Brain pericyte (primary cell): ENCODE measurements around the gene CCDC74A.
"Not testable (repeated sequence)": the region's sequence is repeated elsewhere in the genome, so short reads cannot be mapped to it uniquely, and the experiment has no call there.

ENCODE experiments used
- DNase-seq: peaks from one replicate; pipeline ENCODE4 v3.0.0-alpha.2; 2012; ENCODE audit warnings: low read depth, low spot score

The CCDC74A gene

GRCh38 chr2:131527131-131528001 lies at the start of gene CCDC74A:
Gene CCDC74A, plus strand, starts transcription at chr2:131527888. Its CDS starts 83 bp downstream, at chr2:131527971.
- DNase-seq, result not testable (repeated sequence)

GRCh38 chr2:131478074-131478849 lies 49.4 kb upstream of the CCDC74A start:
- not testable (repeated sequence) for DNase-seq

GRCh38 chr2:131478850-131479461 lies 48.7 kb upstream of the CCDC74A start:
- DNase-seq, result not testable (repeated sequence)

- DNase-seq, result not testable (repeated sequence)
Measured at GRCh38 chr2:131480351-131480750, 47.3 kb upstream of the CCDC74A start.

GRCh38 chr2:131482506-131483155 lies 45.1 kb upstream of the CCDC74A start:
- not testable (repeated sequence) for DNase-seq

- DNase-seq, result not testable (repeated sequence)
Measured at GRCh38 chr2:131483981-131484820, 43.5 kb upstream of the CCDC74A start.

- DNase-seq, result not testable (repeated sequence)
Measured at GRCh38 chr2:131484906-131485460, 42.7 kb upstream of the CCDC74A start.

- DNase-seq, result not testable (repeated sequence)
Measured at GRCh38 chr2:131486201-131486902, 41.3 kb upstream of the CCDC74A start.

- no peak for DNase-seq
Measured at GRCh38 chr2:131488306-131489205, 39.1 kb upstream of the CCDC74A start.

GRCh38 chr2:131490616-131491468 lies 36.8 kb upstream of the CCDC74A start:
- not testable (repeated sequence) for DNase-seq

- not testable (repeated sequence) for DNase-seq
Measured at GRCh38 chr2:131491469-131491836, 36.2 kb upstream of the CCDC74A start.

- not testable (repeated sequence) for DNase-seq
Measured at GRCh38 chr2:131492015-131492417, 35.7 kb upstream of the CCDC74A start, which contains the start of gene MZT2A. Gene MZT2A, minus strand, starts transcription at chr2:131492397. Its CDS starts 21 bp downstream, at chr2:131492376.

- peak; percentile 81 for DNase-seq
Measured at GRCh38 chr2:131492418-131493198, 35.1 kb upstream of the CCDC74A start.

- no peak for DNase-seq
Measured at GRCh38 chr2:131493199-131493968, 34.3 kb upstream of the CCDC74A start.

GRCh38 chr2:131495506-131495905 lies 32.2 kb upstream of the CCDC74A start:
- not testable (repeated sequence) for DNase-seq
